ENCODE data around the gene RSRP1.
"Not testable (repeated sequence)": the region's sequence is repeated elsewhere in the genome, so short reads cannot be mapped to it uniquely, and the experiment has no call there.

GRCh38 chr1:25290043-25290442 lies 42.8 kb upstream of the RSRP1 start:
- not testable (repeated sequence) for TF ChIP-seq CTCF (IDR thresholded peaks at IDR 0.05 in 4 of 5, conservative IDR thresholded peaks at IDR 0.05 in 1 of 5); POLR2A (IDR thresholded peaks at IDR 0.05)
